Lower leg skin (tissue), 4 donors: ENCODE data around the gene KLHDC7B. TPM values are rescaled to one million over a fixed set of nuclear protein-coding genes. Genes with fewer than 3 reads are reported as not detected.

ENCODE experiments used
- DNase-seq, 2 donors: peaks; one replicate each; pipeline ENCODE4 v3.0.0-alpha.2; 2019; ENCODE audit warnings: low spot score in 2 of 2
- H3K4me3 ChIP-seq: fragments of 200-600 bp; sonication (generic); 2 replicates; pipeline ENCODE4 v1.5.1; 2017; ENCODE audit warnings: mild to moderate bottlenecking, low read depth; ENCODE audit not compliant: poor library complexity, severe bottlenecking
- CTCF ChIP-seq, 3 donors: fragments of 450-650 bp; IDR thresholded peaks; one replicate each; pipeline ENCODE4 v1.5.1; 2016; ENCODE audit warnings: antibody characterized with exemption in 3 of 3, mild to moderate bottlenecking in 3 of 3, moderate library complexity in 2 of 3
- POLR2A ChIP-seq, 2 donors: fragments of 450-650 bp; IDR thresholded peaks; one replicate each; pipeline ENCODE4 v1.6.1; 2016 to 2017; ENCODE audit warnings: antibody characterized with exemption in 2 of 2, mild to moderate bottlenecking in 1 of 2, moderate library complexity in 1 of 2
- WGBS, 2 donors: methylation state at CpG; one replicate each; pipeline ENCODE4 v1.1.5; 2018; 5-methylcytosine and 5-hydroxymethylcytosine counted together
- intact Hi-C: fragments of 100-400 bp; cut with DNase I; formaldehyde crosslinking; loops from one replicate; pipeline ENCODE4 v1.15.0; 2023; ENCODE audit warnings: low total_unique reads
- total RNA-seq, 4 donors: library from RNA; depleted of rRNA; stranded (reverse); fragments of >200 nt; gene quantifications; one replicate each; pipeline ENCODE4 v1.1.0, GENCODE V29; 2016

KLHDC7B gene
- total RNA-seq, 4 donors from 2014 or later, result 0.07 to 0.10 TPM; not detected in 2

- no peak for TF ChIP-seq CTCF (IDR thresholded peaks at IDR 0.05)
- no peak for TF ChIP-seq POLR2A (IDR thresholded peaks at IDR 0.05)
- intact Hi-C loops, result no loop called here
- no peak overlapping the region for H3K4me3 ChIP-seq
- DNase-seq, result no peak
- WGBS, 2 donors, result 67 to 81% methylated on average over 14 to 20 of the region's 25 CpGs
Measured at GRCh38 chr22:50523806-50524675, 21.7 kb upstream of the KLHDC7B start.

GRCh38 chr22:50524676-50525103 is 21.0 kb upstream of the KLHDC7B start:
- intact Hi-C loops, result no loop called here

GRCh38 chr22:50525104-50525857 is 20.4 kb upstream of the KLHDC7B start, which contains the start of gene SCO2:
SCO2 (minus strand) TSS chr22:50525598; CDS start chr22:50524411, 1,187 bp downstream.
- no peak for TF ChIP-seq POLR2A (IDR thresholded peaks at IDR 0.05)
- DNase-seq, result peak; percentile 95 to 99
- H3K4me3 ChIP-seq, result peak within 1 kb of the TSS; percentile 34
- WGBS, 2 donors, result 0 to 7% methylated on average over 6 to 47 of the region's 84 CpGs
- intact Hi-C loops, result no loop called here

More at GRCh38 chr22:50524676-50525103, 21.0 kb upstream of the KLHDC7B start:
- H3K4me3 ChIP-seq, result peak overlapping the region; percentile 34
- DNase-seq, result no peak
- no peak for TF ChIP-seq CTCF (IDR thresholded peaks at IDR 0.05)
- no peak for TF ChIP-seq POLR2A (IDR thresholded peaks at IDR 0.05)
- WGBS, 2 donors, result 3 to 5% methylated on average over 19 of the region's 19 CpGs

GRCh38 chr22:50525858-50526107 is 19.9 kb upstream of the KLHDC7B start:
- no peak for DNase-seq
- TF ChIP-seq CTCF (IDR thresholded peaks at IDR 0.05), result no peak
- no peak for TF ChIP-seq POLR2A (IDR thresholded peaks at IDR 0.05)
- intact Hi-C loops, result no loop called here
- WGBS, 2 donors, result 2% methylated on average over 10 of the region's 33 CpGs; no CpG with 5 or more reads in 1 of the 2 donors
- H3K4me3 ChIP-seq, result peak overlapping the region; percentile 34

- intact Hi-C loops, result no loop called here
- 0 to 1% methylated on average over 24 to 31 of the region's 77 CpGs for WGBS, 2 donors
- DNase-seq, result peak; percentile 72 to 96
- no peak for TF ChIP-seq CTCF (IDR thresholded peaks at IDR 0.05)
- TF ChIP-seq POLR2A (IDR thresholded peaks at IDR 0.05), result no peak
- H3K4me3 ChIP-seq, result peak overlapping the region; percentile 34
Measured at GRCh38 chr22:50526108-50526833, 19.4 kb upstream of the KLHDC7B start.
